DLD1 (cell line): ENCODE results near the gene SERPINB13.

Source experiments
- in situ Hi-C: cut with HindIII; loops from 2 replicates; pipeline ENCODE4 v1.10.0; 2017; ENCODE audit warnings: low sequenced_read_pairs

The SERPINB13 gene

GRCh38 chr18:63586966-63587365, at the start of gene SERPINB13:
Gene SERPINB13 (plus strand): TSS chr18:63587343. CDS start chr18:63588668, 1,325 bp downstream.
- in situ Hi-C loops: no loop called here

GRCh38 chr18:63539904-63540510, 47.1 kb upstream of the SERPINB13 start:
- in situ Hi-C loops: no loop called here

- in situ Hi-C loops: no loop called here
These were observed 45.1 kb upstream of the SERPINB13 start, which contains the start of gene SERPINB12 for GRCh38 chr18:63542069-63542468. Gene SERPINB12 (plus strand): TSS chr18:63542369. CDS start chr18:63556160, 13,791 bp downstream.

- in situ Hi-C loops: no loop called here
These were observed 43.1 kb upstream of the SERPINB13 start for GRCh38 chr18:63544017-63544416.

GRCh38 chr18:63545000-63545399, 42.1 kb upstream of the SERPINB13 start:
- in situ Hi-C loops: no loop called here

GRCh38 chr18:63550068-63550467, 37.1 kb upstream of the SERPINB13 start:
- in situ Hi-C loops: no loop called here

GRCh38 chr18:63551769-63552168, 35.4 kb upstream of the SERPINB13 start:
- in situ Hi-C loops: no loop called here

- in situ Hi-C loops: no loop called here
These were observed 34.6 kb upstream of the SERPINB13 start for GRCh38 chr18:63552581-63552980.

GRCh38 chr18:63553081-63553480, 34.1 kb upstream of the SERPINB13 start:
- in situ Hi-C loops: no loop called here

GRCh38 chr18:63559567-63560491, 27.3 kb upstream of the SERPINB13 start:
- in situ Hi-C loops: no loop called here

- in situ Hi-C loops: no loop called here
These were observed 24.9 kb upstream of the SERPINB13 start for GRCh38 chr18:63562284-63562683.

- in situ Hi-C loops: no loop called here
These were observed 23.1 kb upstream of the SERPINB13 start for GRCh38 chr18:63564021-63564420.

GRCh38 chr18:63564561-63564960, 22.6 kb upstream of the SERPINB13 start:
- in situ Hi-C loops: no loop called here

- in situ Hi-C loops: no loop called here
These were observed 19.9 kb upstream of the SERPINB13 start for GRCh38 chr18:63567276-63567675.

GRCh38 chr18:63567825-63568224, 19.3 kb upstream of the SERPINB13 start:
- in situ Hi-C loops: no loop called here

- in situ Hi-C loops: no loop called here
These were observed 16.4 kb upstream of the SERPINB13 start for GRCh38 chr18:63570721-63571120.

- in situ Hi-C loops: no loop called here
These were observed 11.5 kb upstream of the SERPINB13 start for GRCh38 chr18:63575681-63576080.

- in situ Hi-C loops: no loop called here
These were observed 8.7 kb upstream of the SERPINB13 start for GRCh38 chr18:63578357-63578958.

- in situ Hi-C loops: no loop called here
These were observed 7.5 kb upstream of the SERPINB13 start for GRCh38 chr18:63579616-63580015.

GRCh38 chr18:63585988-63586387, 1.2 kb upstream of the SERPINB13 start:
- in situ Hi-C loops: no loop called here

- in situ Hi-C loops: no loop called here
These were observed 712 bp upstream of the SERPINB13 start for GRCh38 chr18:63586431-63586830.

- in situ Hi-C loops: no loop called here
These were observed 1.8 kb downstream of the SERPINB13 start for GRCh38 chr18:63588909-63589308.
